Measurements from ENCODE around the gene PIGH.
"Not testable (repeated sequence)": the region's sequence is repeated elsewhere in the genome, so short reads cannot be mapped to it uniquely, and the experiment has no call there.

Gene PIGH

DNA sequence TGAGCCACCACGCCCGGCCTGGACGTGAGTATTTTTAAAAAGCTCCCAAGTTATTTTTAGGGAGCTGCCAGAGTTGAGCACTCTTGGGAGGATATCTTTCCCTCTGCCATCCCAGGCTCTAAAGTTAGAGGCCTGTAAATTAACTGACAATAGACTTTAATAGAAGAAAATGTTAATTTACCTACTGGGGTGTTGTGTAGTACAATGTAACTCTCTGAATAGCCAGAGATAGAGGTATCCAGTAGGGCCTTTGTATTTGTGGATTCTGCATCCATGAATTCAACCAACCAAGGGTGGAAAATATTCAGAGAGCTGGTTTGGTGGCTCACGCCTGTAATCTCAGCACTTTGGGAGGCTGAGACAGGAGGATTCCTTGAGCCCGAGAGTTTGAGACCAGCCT lies 7.6 kb upstream of the PIGH start:
- no peak for DNase-seq

DNA sequence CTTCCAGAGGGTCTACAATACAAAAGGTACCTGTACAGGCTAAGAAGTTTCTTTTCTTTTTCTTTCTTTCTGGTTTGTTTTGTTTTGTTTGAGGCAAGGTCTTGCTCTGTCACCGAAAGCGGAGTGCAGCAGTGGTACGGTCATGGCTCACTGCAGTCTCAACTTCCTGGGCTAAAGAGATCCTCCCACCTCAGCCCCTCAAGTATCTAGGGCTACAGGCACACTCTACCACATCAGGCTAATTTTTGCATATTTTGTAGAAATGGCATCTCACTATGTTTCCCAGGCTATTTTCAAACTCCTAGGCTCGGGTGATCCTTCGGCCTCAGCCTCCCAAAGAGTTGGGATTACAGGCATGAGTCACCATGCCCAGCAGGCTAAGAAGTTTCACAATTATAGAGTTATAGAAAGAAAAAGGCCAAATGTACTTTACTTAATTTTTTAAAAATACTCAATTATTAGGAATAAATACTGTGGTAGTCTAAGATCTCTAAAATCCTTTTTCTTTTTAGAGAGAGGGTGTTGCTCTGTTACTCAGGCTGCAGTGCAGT lies 3.0 kb upstream of the PIGH start:
- DNase-seq: no peak

DNA sequence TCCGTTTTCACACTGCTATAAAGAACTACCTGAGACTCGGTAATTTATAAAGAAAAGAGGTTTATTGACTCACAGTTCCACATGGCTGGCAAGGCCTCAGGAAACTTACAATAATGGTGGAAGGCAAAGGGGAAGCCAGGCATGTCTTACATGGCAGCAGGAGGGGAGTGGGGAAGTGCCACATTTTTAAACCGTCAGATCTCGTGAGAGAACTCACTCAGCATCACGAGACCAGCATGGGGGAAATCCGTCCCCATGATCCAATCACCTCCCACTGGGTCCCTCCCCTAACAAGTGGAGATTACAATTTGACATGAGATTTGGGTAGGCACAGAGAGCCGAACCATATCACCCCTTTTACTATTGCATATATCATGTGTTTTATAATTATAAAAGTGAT lies 2.0 kb upstream of the PIGH start:
- no peak for DNase-seq

GRCh38 chr14:67600562-67600974 lies 500 bp upstream of the PIGH start:
- not testable (repeated sequence) for DNase-seq

DNA sequence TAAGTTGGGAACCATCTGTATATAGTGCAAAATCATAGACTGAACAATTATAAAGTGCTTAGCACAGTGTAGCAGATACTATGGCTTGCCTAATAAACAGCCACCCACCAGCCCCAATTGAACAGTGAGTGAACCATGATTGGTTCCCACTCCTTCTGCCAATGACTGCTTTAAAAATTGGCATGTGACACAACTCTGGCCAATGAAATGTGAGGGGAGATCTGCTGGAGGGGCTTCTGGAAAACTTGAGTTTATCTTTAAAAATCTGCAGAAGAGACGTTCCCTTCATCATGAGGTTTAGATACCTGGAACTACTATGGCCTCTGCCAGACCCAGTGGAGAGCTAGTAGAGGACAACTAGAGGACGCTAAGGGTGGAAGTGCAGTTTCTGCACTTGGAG lies 4.7 kb downstream of the PIGH start:
- no peak for DNase-seq

- DNase-seq: not testable (repeated sequence)
These were observed 6.4 kb downstream of the PIGH start for GRCh38 chr14:67593650-67594049.

DNA sequence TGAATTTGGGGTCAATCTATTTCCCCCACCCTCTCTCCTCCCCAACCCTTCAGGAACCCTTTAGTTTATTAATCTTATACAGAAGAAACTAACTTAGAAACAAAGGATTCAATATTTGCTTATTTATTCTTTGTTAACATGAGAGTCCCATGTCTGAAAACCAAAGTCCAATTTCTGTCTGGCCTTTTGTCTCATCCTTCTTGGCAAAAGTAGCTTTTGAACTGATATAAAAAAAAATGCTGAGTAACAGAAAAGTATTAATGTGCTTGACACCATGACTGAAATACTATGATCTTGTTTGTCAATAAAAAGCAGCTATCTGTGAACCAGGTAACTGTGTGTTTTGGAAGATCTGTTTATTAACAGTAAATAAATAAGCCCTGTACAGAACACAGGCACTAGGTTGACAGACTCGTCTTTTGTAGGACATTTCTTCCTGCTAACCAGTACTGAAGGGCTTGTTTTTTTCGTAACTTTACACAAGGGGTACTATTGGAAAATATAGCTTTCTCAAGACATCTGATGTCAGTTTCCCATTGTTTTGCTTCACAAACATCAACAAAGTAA lies 10.8 kb downstream of the PIGH start:
- DNase-seq: no peak

DNA sequence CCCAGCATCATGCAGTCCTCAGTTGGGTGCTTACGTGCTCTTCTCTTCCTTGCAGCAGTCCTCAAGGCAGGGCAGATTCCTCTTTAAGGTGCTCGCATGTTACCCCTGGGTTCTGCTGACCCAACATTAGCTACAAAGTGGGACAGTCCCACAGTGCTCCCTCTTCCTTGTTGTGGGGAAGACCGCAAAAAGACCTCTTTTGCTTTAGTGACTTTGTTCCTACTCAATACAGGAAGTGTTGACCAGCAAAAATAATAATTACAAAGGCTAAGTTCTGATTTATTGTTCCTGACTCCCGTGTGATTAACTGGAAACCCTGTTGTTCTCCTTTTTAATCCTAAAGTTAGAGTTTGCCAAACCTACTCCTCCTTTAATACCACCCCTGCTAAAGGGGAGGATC lies 13.7 kb downstream of the PIGH start:
- no peak for DNase-seq

GRCh38 chr14:67584978-67585377 lies 15.1 kb downstream of the PIGH start:
- no peak for DNase-seq

DNA sequence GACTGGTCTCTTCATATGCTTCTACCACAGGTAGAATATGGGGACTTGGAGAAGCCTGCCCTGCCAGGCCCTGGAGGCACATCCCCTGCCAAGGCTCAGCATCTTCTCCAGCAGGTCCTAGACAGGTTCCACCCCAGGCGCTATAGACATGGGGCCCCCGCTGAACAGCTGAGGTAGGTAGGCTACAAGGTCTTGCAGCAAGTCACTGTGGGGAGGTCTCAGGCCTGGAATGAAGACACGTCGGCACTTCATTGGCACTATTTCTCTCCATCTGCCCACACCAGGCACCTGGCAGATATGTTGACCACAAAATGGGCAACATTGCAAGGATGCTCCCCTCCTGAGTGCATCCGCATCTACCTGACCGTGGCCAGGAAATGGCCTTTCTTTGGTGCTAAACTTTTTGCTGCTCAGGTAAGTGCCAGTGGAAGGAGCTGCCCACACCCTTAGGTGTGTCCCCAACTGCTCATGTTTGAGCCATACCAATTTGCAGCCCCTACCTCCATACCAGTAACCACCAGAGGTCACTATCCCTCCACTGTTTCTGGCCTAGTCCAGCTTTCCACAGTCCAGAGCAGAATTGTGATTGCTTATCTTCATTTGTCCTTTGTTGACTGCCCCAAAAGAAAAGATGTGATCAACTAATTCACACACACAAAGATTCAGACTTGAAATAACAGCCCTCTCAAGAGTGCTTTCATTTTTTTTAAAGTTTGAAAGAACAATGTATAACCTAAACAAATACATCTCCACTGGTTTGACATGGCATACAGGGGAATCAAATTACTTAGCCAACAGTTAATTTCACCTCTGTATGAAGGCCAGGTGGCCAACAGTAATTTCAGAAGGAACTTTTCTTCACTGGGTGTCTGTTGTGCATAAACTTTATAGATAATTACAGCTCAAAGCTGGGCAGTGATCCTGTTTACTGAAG lies 16.1 kb downstream of the PIGH start:
- DNase-seq: peak; percentile 20

DNA sequence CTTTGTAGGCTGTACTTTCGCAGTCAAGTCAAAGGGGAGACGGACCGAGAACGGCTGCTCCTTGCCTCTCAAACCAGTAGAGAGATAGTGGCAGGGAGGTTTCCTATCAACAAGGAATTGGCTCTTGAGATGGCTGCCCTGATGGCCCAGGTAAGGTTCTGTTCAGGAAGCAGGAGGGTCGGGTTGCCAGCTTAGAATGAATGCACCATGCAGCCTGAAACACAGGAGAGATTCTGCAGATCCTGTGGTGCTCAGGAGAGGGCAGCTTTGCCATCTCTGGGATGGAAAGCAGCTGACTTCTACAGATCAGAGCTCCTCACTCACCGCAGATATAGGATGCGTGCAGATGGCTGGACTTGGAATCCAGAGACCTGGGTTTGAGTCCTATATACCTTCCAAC lies 18.0 kb downstream of the PIGH start:
- DNase-seq: no peak

DNA sequence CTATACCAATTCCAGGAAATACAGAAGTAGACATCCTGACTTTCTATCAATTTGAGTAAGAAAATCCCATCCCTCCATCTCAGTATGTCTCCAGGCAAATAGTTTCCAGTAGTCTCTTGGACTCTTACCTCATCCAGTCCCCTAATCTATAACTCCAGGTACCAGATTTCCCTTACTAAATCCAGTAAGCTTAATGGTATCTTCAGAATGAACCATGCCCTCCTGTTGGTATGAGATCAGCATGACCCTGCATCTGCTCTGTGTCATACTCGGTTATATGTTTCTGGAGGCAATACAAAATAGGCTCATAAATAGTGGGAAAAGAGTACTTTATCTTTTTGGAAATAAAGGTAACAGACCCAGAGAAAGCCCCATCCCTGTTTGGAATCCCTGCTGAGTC lies 18.4 kb downstream of the PIGH start:
- no peak for DNase-seq

DNA sequence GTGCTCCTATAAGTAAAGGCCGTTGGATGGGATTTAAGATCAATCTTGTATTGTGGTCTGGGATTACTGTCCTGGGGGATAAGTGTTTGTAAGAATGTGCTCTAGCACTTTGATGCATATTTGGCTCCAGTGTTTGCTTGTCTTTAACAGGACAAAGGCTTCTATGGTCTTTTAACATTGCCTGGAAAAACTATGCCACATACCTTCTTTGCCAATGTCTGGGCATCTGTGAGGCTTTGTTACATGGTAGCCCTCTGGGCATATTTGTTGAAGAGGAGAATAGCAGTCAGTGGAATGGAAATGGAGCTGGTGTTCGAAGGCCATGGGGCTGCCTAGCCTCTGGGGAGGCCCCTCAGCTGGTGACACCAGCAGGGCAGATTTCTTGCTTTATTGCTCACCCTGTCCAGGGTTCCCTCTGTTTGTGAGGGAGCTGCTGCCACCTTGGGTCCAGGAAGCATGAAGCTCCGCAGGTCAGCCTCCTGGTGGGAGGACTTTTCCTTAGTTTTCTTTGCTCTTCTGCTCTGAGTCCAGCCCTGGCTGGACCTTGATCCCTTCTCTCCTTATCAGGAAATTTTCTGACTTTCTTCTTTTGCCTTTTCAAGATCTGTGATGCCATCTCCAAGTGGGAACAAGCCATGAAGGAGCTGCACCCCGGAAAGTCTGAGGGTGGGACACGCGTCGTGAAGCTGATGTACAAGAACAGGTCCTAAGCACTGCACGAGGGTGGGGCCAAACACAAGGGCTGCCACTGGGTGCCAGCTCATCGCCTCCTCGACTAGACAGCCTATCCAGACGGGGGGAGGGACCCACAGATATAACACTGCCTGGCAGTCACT lies 19.5 kb downstream of the PIGH start:
- no peak for DNase-seq

DNA sequence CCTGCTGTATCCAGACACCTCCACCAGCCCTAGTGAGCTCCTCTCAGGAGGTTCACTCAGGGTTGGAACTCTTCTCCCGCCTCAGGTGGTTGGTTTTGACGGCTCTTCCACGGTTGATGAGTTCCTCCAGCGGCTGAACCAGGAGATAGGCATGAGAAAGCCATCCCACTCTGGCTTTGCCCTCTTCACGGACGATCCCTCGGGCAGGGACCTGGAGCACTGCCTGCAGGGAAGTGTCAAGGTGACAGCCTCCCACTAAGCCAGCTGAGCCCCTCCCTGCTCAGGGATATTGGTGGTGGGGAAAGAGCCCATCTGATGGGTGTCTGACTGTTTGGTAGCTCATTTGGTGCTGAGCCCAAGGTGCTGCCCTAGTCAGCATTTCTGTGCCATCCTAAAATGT lies 20.4 kb downstream of the PIGH start:
- no peak for DNase-seq

GRCh38 chr14:67579040-67579439 lies 21.0 kb downstream of the PIGH start:
- no peak for DNase-seq

DNA sequence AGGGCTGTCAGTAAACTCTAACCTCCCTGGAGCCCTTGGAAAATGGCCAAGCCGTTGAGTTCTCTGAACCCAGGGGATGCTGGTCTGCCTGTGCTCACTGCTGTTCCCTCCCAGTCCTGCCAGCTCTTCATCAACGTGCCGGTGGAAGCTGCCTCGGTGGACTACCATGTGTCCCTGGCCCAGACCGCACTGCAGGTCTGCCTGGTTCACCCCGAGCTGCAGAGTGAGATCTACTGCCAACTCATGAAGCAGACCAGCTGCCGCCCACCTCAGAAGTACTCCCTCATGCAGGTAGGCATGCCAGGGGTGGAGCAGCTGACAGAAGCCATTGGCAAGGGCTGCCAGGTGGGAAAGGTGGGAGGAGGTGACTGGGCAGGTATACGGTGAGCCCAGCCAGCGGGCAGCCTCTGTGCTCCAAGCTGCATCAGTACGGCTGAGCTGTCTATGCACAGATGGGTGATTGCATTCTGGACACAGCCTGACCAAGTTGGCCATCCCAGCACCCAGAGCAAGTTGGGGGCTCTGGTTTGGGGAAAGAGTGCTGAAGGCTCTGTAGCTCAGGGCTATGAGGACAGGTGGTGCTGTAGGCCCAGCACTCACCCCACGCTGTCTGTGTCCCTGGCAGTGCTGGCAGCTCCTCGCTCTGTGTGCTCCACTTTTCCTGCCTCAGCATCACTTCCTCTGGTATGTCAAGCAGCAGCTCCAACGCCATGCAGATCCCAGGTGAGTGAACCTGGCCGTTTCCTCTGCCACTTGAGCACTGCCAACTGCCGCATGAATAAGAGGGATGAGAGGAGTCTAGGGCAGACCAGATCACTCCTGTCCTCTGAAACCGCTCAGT lies 21.9 kb downstream of the PIGH start:
- no peak for DNase-seq

GRCh38 chr14:67577181-67577808 lies 22.8 kb downstream of the PIGH start:
- DNase-seq: no peak

DNA sequence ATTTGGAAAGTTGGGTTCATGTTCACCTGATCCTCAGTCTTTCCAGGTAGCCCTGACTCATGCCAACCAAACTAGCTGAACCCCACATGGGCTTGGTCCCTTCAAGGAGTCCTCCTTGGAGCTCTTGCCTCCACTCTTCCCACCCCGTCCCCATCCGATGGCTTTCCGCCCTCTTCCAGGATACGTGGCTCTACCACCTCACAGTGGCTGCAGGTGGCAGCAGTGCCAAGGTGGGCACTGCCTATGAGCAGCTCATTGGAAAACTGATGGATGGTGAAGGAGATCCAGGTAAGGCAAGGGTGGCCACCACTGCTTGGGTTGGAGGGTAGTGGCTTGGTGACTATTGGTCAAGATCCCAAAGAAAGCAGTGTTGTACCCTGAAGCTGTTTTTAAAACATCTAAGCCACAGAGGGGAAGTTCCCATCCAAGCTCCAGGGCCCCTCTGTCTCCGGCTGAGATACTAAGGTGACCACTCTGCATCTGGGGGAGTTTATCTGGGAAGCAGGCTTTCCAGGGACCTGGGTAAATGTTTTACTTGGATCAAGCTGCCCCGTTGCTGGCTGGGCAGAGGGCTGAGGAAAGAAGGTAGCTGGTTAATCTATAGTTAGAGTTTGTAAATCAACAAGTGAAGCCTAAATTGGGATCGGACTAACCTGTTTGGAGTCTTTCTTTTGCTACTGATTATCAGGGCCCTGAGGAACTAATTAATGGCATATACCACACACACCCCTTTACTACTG lies 23.7 kb downstream of the PIGH start:
- DNase-seq: no peak

GRCh38 chr14:67575684-67576083 lies 24.4 kb downstream of the PIGH start:
- DNase-seq: no peak

- no peak for DNase-seq
These were observed 25.3 kb downstream of the PIGH start for GRCh38 chr14:67574806-67575205.

- no peak for DNase-seq
These were observed 25.9 kb downstream of the PIGH start for GRCh38 chr14:67574156-67574555.

Measured in NCI-H526 treated with DMSO at 0.1 percent for 48 hours (cell line).